Renal cortex interstitium (tissue), 11 donors: ENCODE results near the gene TSC1. TPM values are rescaled to one million over a fixed set of nuclear protein-coding genes. Genes with fewer than 3 reads are reported as not detected.

ENCODE experiments used
- DNase-seq, 11 donors: peaks; one replicate each; pipeline ENCODE4 v3.0.0-alpha.2; 2013; ENCODE audit warnings: low read depth in 9 of 11, low spot score in 4 of 11; ENCODE audit errors: extremely low read depth in 1 of 11
- polyA plus RNA-seq, 3 donors: library from polyadenylated mRNA; unstranded; fragments of 120-200 nt; gene quantifications; one replicate each; pipeline ENCODE4 v1.2.1, GENCODE V29; 2013; ENCODE audit not compliant: insufficient read length in 3 of 3

The TSC1 gene
- polyA plus RNA-seq, 3 donors, result 41.7 to 65.4 (median 45.4) TPM

DNA sequence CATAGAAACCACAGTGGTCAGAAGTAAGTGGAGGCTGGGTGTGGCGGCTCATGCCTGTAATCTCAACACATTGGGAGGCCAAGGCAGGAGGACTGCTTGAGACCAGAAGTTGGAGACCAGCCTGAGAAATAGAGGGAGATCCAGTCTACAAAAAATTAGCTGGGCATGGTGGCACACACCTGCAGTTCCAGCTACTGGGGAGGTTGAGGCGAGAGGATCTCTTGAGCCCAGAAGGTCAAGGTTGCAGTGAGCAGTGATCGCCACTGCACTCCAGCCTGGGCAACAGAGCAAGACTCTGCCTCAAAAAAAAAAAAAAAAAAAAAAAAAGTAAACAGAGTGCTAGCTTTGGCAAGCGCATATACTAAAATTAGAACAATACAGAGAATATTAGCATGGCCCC lies 90.9 kb downstream of the TSC1 start:
- no peak for DNase-seq

DNA sequence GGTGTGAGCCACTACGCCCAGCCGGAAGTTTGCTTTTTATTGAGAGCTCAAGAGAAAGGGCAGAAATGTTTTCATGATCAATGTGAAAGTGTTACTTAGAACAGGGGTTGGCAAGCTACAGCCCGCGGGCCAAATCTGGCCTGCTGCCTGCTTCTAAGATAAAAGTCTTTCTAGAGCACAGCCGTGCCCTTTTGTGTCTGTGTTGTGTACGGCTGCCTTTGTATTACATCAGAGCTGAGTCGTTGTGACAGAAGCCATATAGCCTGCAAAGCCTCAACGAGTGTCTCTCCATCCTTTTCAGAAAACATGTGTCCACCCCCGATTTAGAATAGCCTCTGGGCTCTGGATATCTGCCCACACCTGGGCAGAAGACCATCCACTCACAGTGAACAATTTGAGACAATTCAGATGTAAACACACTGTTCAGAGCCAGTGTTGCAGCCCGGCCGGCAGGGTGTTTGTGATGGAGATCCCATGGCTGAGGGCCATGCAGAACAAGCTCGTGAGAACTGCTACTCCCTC lies 95.2 kb downstream of the TSC1 start:
- no peak for DNase-seq

DNA sequence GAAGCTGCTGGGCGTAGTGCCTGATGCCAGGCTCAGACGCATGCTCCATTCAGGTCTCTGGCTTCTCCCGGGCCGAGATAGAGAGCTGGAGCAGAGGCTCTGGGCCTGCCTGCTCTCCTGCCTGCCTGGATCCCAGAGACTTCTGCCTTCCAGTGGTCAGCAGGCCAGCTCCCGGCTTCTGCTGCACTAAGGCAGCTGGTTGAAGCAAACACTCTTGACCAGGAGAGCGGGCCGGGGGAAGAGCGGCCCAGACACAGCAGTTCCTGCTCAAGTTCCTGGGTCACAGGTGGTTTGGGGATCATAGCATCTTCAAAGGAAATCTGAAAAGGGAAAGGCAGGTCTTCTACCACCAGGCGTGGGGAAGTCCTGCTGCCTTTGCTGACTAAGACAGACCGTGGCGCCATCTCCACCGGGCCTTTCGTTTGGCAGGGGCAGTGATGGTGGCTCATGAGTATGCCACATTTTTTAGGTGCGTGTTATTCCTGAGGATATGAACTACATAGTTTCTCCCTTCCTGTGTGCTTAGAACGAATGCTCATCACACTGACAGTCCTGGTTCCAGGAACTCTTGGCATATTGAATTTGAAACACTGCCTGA lies 97.4 kb downstream of the TSC1 start:
- no peak for DNase-seq

DNA sequence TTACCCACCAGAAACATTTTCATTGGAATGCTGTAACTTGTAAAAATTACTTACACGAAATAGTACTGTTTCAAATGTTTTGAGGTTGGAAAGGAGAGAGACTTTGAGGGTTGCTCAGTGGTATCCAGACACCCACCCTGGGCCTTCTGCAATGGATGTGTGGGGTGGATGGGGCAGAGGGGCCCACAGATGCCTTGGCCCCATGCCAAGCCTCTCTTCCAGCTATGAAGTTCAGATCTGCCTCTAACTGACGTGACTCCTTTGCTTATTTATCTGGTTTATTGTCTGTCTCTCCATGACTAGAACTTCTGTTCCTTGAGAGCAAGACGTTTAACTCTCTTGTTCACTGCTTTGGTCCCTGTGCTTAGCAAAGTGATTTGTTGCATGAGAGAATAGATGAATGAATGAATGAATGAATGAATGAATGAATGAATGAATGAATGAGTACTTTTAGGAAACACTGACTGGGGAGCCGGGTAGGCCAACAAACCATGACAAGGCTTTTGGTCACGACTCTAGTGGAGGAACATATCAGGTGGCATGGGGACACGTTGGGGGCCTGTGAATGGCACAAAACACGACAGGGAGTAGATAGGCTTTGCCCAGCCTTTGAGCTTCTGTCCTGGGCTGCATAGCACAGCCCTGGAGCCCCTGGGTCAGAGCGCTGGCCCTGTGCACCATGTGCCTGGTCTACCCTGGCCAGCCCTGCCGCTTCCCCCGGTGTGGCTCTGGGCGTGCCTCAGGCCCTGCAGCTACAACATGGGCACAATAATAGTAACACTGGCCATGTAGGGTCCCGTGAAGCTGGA lies 98.1 kb downstream of the TSC1 start:
- DNase-seq, result no peak

DNA sequence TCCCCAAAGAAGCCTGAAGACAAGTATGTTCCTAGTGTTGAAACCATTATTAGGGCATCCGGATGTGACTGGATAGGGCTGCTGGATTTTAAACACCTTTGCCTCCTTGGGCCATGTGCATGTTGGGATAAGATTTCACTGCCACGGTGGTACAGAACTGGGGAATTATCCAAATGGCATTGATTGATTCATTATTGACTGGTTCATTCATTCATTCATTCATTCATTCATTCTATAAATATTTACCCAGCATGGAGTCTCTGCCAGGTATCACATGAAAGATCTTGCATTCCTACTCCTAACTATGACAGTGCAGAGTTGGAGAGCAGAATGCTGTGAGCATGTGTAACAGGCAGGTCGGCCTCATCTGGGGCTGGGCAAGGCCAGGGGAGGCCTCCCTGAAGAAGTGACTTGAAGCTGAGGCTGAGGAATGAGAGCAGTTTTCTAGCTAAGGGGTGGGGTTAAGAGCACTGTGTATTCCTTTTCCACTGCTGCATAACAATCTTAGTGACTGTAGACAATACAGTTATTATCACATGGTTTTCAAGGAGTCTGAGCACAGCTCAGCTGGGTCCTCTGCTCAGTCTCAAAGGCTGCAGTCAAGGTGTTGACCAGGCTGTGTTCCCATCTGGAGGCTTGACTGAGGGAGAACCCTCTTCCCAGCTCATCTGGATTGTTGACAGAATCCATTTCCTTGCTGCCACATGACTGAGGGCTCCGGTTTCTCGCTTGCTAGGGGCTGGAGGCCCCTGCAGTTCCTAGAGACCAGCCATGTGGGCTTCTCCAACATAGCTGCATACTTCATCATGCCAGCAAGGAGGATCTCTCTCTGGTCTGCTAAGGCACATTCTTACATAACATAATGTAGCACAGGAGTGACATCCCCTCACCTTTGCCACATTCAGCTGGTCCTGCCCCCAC lies 102.0 kb downstream of the TSC1 start:
- no peak for DNase-seq

Other genes with a start within 250 kb of the TSC1 start
- gene AK8, start 66.3 kb downstream of the TSC1 start, polyA plus RNA-seq, result 1 to 10 TPM; 4.1 to 5.0 (median 4.2) TPM
- gene SPACA9, start 65.7 kb downstream of the TSC1 start, polyA plus RNA-seq, result 10 to 100 TPM in 1 of 3 donors, 1 to 10 TPM in 2; 9.0 to 11.1 (median 9.6) TPM
- gene GFI1B, start 34.1 kb upstream of the TSC1 start, polyA plus RNA-seq, result 1 to 10 TPM in 1 of 3 donors, under 1 TPM in 2; 0.62 to 1.0 (median 0.70) TPM
- 10 to 100 TPM; 63.4 to 75.6 (median 74.4) TPM for gene GTF3C5, start 86.4 kb upstream of the TSC1 start, polyA plus RNA-seq
- gene CEL, start 117.4 kb upstream of the TSC1 start, polyA plus RNA-seq, result 1 to 10 TPM; 3.3 to 4.8 (median 4.0) TPM
- gene RALGDS, start 176.6 kb upstream of the TSC1 start, polyA plus RNA-seq, result 10 to 100 TPM; 30.6 to 44.4 (median 40.2) TPM
- 1 to 10 TPM; 1.8 to 3.0 (median 2.2) TPM for gene GBGT1, start 219.3 kb upstream of the TSC1 start, polyA plus RNA-seq